Measurements from ENCODE around the gene NFKB2.

- TF ChIP-seq CTCF (IDR thresholded peaks at IDR 0.05; ENCODE audit: insufficient read depth, low read length, poor library complexity, severe bottlenecking) (no peak), EZH2phosphoT487 (conservative IDR thresholded peaks at IDR 0.05; ENCODE audit: low read length) (no peak)
Observed at GRCh38 chr10:102407425-102408130, 12.1 kb downstream of the NFKB2 start.
